G401.6 (cell line): ENCODE measurements around the gene ASXL1.

Experiments used
- FAIRE-seq: peaks from 2 replicates; lab custom pipeline; 2012; peaks lifted over from hg19 to GRCh38; lab: Jason Lieb, UNC

ASXL1 gene

DNA sequence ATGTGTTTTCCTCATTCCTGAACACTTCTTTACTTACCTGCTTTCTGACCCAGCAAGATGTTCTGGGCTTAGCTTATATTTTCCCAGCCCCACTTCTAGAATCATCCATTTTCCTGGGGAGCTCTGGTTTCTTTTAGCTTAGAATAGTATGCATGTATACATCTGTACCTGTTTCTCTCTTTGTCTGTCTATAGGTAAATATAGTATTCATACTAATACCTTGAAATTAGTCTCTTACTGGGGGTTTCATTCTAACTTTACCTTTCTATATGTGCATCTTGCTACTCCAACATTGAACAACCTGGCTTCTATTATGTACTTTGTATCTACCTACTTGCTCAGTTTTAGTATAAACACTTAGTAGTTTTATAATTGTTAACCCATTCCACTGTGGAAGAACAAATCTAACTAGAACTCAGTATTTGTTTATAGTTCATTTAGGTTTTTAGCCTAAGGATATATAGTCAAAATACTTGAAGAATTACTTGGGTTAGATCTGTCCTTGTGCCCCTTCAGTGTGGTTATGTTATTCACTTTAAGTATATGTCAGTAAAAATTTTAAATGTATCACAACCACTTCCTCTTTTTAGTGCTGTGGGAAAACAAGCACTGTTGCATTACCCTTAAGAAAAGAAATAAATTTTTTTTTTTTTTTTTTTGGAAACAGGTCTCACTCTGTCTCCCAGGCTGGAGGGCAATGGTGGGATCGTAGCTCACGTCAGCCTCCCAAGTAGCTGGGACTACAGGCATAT lies 54.0 kb downstream of the ASXL1 start:
- no peak for FAIRE-seq

DNA sequence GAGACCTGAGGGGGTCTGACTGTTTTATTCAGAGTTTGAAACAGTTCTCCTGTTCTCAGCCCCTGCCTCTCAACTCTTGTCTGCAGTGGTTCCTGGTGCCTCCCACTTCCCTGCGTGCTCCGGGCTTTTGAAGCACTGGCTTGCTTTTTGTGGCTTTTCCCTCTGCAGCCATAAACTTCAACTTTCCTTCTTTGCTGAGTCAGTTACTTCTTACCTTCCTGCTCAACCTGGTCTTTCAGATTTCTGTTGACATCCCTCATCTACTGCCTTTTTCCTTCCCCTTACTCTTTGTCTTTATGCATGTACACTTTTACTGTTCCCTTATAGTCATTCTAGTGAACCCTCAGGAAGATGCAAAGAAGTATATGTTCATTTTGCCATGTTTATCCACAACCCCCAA lies 57.4 kb downstream of the ASXL1 start:
- no peak for FAIRE-seq

DNA sequence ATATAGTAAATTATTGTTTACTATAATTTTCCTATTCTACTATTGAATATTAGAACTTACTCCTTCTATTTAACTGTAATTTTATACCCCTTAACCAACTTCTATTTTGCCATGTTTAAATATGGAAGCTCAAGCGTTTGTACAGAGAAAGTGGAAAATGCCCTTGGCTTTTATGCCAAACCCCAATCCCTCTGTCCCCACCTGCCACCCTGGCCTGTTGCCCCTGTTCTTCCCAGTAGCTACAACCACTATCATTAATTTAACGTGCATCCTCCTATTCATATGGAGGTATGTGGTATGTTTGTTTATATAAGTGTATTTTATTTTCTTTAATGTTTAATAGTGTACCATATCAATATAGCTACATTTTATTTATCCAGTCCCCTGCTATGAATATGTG lies 58.1 kb downstream of the ASXL1 start:
- no peak for FAIRE-seq

DNA sequence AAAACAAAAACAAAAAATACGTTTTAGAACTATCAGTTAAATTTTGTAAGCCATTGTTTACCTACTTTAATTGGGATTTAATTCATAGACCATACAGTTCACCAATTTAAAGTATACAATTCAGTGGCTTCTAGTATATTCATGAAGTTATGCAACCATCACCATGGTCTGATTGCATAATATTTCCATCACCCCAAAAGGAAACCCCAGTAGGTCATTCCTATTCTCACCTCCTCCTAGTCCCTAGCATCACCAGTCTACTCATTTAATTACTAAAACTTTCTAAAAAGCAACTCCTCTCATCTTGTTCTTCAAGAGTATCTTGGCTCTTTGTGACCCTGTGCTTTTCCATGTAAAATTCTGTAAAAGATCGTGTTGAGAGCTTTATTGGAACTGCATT lies 60.2 kb downstream of the ASXL1 start:
- no peak for FAIRE-seq

DNA sequence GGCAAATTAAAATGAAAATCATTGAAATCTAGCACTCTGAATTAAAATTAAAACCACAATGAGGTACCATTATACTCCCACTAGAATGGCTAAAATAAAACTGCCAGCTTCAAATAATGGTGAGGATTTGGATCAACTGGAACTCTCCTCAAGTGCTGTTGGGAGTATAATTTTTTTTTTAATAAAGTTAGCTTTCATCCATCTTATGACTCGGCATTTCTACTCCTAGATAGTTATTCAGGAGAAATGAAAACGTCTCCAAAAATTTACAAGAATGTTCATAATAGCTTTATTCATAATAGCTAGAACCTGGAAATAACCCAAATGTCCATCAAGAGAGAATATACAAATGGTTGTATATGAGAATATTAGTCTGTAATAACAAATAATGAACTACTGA lies 63.2 kb downstream of the ASXL1 start:
- FAIRE-seq: no peak

DNA sequence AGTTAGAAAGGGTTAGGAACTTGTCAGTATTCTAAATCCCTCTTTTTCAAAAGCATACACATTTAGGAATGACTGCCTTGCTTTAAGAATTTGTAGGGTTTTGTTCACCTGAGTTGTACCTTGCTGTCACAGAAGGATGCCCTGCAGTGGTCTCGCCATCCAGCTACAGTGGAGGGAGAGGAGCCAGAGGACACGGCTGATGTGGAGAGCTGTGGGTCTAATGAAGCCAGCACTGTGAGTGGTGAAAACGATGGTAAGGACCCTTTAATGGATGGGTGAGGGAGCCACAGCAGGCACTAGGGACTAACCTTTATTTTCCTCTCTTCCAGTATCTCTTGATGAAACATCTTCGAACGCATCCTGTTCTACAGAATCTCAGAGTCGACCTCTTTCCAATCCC lies 69.9 kb downstream of the ASXL1 start:
- FAIRE-seq: no peak

DNA sequence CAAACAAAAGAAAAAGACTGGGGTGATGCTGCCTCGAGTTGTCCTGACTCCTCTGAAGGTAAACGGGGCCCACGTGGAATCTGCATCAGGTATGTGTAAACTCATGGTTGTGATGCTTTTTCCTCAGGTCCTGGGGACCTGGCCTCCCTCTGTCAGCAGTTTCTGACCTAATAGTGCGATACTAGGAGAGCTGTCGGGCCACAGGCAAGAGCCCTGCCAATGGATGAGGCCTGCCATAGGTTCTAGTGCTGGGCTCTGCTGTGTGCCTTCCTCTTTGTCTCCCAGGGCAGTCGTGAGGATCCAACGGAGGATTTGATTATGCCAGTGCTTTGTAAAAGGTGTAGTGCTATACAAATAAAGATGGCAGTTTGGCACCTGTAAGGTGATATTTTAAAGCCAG lies 71.2 kb downstream of the ASXL1 start:
- no peak for FAIRE-seq

DNA sequence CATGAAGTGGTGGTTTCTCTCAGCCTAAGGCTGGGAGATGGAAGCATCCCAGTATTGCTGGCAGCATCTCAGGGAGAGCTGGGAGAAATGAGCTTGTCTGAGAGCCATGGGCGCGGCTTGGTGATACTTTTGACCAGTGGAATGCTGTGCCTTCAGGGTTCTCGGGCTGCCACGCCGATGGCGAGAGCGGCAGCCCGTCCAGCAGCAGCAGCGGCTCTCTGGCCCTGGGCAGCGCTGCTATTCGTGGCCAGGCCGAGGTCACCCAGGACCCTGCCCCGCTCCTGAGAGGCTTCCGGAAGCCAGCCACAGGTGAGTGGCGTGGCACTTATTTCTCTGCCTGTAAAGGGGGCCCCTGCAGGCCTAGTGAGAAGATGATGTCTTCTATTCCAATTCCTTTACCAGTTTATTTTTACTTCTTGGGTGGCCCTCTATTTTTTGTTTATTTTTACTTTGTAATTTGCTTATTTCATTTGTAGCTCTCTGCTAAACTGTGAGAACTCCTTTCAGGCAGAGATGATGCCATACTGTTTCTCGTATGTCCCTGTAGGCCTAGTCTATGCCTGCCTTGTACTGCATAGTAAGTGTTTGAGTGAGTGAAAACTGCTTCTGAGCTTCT lies 71.7 kb downstream of the ASXL1 start:
- FAIRE-seq: no peak

DNA sequence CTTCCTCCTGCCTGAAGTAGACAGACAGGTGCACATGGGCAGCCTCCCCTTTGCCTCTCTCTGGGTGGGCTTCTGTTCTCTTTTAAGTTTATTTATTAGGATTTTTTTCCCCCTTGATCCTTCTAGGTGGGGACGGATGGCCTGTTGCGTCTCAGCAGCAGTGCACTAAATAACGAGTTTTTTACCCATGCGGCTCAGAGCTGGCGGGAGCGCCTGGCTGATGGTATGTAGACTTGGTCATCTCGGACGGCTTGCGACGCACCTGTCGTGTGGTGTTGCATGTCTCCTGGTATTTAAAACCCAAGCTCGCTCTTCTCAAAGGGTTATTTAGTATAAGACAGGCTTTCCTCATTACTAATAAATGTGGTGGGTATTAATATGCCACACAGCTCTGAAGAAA lies 73.3 kb downstream of the ASXL1 start:
- no peak for FAIRE-seq

DNA sequence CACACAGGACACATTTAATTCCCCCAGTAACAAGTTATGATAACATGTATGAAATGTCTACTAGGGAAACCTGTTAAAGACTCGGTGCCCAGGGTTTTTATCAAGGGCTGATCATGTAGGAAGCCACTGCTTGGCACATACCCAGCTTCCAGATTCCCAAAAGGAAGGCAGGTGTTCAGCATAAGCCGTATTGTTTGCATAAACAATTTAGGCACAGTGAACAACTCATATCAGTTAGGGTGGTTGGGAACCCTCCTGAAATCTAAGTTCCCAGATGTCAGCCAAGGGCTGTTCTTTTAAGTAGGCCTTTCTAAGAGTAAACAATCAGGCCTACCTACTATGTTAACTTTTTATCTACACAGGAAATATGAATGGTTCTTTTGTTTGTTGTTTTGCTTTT lies 74.1 kb downstream of the ASXL1 start:
- FAIRE-seq: no peak

DNA sequence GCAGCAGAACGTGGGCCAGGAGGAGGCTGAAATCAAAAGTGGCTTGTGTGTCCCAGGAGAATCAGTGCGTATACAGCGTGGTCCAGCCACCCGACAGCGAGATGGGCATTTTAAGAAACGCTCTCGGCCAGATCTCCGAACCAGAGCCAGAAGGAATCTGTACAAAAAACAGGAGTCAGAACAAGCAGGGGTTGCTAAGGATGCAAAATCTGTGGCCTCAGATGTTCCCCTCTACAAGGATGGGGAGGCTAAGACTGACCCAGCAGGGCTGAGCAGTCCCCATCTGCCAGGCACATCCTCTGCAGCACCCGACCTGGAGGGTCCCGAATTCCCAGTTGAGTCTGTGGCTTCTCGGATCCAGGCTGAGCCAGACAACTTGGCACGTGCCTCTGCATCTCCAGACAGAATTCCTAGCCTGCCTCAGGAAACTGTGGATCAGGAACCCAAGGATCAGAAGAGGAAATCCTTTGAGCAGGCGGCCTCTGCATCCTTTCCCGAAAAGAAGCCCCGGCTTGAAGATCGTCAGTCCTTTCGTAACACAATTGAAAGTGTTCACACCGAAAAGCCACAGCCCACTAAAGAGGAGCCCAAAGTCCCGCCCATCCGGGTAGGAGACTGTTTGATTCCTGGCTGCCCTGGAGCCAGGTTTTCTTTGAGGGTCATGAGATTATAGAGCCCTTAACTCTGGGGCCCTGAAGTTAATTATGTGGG lies 75.3 kb downstream of the ASXL1 start:
- FAIRE-seq: no peak

DNA sequence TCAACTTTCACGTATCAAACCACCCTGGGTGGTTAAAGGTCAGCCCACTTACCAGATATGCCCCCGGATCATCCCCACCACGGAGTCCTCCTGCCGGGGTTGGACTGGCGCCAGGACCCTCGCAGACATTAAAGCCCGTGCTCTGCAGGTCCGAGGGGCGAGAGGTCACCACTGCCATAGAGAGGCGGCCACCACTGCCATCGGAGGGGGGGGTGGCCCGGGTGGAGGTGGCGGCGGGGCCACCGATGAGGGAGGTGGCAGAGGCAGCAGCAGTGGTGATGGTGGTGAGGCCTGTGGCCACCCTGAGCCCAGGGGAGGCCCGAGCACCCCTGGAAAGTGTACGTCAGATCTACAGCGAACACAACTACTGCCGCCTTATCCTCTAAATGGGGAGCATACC lies 76.3 kb downstream of the ASXL1 start:
- no peak for FAIRE-seq

DNA sequence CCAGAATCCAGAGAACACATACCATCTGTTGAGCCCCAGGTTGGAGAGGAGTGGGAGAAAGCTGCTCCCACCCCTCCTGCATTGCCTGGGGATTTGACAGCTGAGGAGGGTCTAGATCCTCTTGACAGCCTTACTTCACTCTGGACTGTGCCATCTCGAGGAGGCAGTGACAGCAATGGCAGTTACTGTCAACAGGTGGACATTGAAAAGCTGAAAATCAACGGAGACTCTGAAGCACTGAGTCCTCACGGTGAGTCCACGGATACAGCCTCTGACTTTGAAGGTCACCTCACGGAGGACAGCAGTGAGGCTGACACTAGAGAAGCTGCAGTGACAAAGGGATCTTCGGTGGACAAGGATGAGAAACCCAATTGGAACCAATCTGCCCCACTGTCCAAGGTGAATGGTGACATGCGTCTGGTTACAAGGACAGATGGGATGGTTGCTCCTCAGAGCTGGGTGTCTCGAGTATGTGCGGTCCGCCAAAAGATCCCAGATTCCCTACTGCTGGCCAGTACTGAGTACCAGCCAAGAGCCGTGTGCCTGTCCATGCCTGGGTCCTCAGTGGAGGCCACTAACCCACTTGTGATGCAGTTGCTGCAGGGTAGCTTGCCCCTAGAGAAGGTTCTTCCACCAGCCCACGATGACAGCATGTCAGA lies 77.4 kb downstream of the ASXL1 start:
- FAIRE-seq: no peak

DNA sequence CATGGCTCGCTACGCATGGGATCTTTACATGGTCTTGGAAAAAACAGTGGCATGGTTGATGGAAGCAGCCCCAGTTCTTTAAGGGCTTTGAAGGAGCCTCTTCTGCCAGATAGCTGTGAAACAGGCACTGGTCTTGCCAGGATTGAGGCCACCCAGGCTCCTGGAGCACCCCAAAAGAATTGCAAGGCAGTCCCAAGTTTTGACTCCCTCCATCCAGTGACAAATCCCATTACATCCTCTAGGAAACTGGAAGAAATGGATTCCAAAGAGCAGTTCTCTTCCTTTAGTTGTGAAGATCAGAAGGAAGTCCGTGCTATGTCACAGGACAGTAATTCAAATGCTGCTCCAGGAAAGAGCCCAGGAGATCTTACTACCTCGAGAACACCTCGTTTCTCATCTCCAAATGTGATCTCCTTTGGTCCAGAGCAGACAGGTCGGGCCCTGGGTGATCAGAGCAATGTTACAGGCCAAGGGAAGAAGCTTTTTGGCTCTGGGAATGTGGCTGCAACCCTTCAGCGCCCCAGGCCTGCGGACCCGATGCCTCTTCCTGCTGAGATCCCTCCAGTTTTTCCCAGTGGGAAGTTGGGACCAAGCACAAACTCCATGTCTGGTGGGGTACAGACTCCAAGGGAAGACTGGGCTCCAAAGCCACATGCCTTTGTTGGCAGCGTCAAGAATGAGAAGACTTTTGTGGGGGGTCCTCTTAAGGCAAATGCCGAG lies 78.2 kb downstream of the ASXL1 start:
- FAIRE-seq: no peak

DNA sequence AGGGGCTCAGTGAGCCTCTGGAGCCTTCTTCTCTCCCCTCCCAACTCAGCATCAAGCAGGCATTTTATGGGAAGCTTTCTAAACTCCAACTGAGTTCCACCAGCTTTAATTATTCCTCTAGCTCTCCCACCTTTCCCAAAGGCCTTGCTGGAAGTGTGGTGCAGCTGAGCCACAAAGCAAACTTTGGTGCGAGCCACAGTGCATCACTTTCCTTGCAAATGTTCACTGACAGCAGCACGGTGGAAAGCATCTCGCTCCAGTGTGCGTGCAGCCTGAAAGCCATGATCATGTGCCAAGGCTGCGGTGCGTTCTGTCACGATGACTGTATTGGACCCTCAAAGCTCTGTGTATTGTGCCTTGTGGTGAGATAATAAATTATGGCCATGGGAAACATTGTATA lies 78.8 kb downstream of the ASXL1 start:
- FAIRE-seq: no peak

DNA sequence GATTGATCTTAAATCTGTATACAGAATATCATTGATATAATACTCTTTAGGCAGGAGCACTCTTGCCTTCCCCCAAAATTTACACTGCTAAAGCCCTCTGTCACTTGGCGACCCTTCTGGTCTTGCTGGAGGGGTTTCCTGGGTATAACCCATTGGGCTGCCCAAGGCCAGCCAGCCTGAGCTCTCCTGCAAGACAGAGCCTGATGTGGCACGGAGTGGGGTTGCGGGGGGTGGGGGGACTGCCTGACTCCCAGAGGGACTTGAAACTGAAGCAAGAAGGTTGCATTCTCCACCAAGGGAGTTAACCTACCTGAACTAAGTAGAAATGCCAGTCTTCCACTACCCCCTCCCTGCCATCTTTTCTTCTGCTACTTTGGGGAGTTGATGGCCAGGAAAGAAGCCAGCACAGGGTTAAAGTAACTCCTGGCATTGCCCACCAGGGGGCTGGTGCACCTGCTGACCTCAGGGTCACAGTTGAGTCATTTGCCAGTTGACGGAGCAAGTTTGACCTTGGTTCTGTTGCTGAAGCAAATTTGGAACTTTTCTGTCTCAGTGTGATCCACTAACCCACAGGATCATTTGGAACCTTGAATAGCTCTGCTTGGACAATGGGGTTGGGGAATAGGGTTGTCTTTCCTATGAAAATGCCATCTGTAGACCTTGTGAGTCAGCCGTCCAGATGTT lies 79.4 kb downstream of the ASXL1 start:
- FAIRE-seq: no peak

DNA sequence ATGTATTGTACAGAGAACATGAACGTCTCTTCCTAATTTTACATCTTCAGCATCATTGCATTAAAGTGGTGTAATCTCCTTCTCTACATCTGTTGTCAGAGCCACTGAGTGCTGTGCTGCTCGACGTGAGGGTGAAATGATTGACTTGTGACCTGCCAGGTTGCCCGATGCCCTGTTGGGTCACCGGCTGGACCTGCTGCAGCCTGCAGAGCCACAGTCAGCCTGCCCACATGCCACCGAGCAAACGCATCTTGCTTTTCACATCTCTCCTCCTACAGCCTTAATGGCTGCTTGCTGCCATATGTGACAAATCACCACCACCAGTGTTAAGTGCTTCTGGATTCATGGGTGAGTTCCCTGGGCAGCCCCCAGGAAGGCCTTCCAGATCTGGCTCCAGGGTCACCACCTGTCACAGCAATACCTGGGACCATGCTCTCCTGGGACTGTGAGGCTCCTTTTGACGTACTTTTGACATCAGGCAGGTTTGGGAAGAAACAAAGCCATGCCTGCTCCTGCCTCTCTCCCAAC lies 80.3 kb downstream of the ASXL1 start:
- FAIRE-seq: no peak

DNA sequence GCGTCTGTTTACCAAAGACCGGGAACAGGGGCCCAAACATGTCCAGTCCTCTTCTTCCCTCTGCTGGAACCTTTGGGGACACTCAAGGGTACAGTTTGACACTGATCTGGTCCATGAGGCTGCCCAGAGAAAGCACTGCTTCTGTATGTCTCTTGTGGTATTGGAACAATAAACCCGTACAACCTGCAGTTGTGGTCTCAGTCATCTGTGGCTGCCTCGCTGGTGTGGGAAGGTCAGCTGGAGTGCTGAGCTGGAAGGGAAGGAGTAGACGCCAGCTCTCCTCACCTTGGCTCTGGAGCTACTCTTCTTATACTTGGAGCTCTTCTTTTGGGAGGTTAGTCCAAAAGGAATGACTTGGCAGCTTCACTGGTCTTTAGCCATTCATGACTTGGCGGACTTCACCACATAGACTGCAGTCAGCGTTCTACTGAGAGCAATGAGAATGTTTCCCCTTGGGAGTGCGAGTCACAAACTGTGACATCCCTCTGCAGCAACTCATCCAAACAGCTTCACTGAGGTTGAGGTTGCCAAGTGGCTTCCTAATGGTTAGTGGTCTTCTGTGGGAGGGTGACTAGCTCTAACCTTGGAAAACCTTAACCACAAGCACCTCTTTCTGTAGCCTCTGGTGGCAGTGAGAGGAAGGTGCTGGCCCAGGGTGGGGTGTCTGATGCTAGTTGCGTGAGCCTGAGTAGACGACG lies 81.2 kb downstream of the ASXL1 start:
- FAIRE-seq: no peak

DNA sequence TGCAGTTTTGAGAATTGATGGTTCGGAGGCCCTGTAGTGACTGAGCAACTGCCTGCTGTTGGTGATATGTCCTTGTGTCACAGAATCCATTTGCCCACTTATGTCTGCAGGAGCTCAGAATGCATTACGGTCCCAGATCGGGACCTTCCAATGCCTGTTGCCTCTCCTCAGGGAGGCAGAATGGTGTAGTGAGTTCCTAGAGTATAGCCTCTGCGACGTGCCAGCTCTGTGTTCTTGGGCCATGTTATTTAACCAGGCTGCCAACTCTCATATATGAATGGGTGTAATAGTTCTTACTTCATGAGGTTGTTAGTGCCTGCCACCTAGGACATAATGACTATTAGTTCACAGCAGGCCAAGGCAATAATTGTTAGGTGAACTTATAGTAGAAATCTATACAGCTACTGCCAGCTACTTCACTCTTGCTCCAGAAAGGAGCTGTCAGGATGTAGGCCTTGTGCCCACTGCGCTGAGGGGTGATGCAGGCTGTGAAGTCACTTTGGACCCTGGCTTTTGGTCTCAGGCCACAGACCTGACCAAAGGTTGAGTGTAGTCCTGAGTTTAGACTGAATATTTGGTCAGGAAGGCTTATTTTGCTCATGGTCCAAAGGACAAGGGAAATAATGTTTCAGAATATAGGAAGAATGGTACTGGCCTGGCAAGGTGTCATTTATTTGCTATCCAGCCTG lies 82.1 kb downstream of the ASXL1 start:
- FAIRE-seq: no peak

DNA sequence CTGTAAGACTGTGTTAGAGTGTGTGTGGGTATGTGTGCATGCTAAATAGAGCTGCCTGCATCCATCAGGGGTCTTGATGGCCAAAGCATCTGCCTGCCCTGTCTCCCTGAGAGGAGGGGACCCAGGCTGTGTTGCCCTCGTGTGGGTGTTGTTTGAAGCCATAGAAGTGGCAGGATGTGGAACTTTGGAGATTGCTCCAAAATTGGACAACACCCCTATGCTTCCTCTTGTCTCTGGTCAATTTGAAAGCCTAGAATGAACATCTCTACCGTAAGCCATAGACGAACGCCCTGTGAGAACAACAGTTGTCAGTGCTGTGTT lies 82.6 kb downstream of the ASXL1 start:
- FAIRE-seq: no peak

DNA sequence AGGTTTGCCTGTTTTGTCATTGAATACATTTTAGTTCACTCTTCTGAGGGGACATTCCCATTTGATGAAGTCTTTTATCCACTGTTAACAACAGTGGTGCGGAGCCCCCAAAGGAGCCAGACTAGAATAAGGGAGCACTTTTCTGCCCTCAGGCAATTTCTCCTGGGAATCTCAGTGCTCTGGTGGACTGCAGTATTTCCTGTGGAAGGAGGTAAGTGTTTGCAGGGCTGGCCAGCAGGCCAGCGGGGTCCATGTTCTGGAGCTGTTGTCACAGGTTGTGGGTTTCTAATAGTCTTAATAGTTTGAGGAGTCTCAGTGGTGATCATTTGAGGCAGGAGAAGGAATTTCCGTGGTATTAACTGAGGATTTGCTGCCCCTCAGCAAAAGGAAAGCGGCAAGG lies 83.5 kb downstream of the ASXL1 start:
- no peak for FAIRE-seq
